ENCODE measurements around the gene FHIT.
"Not testable (repeated sequence)": the region's sequence is repeated elsewhere in the genome, so short reads cannot be mapped to it uniquely, and the experiment has no call there.

The FHIT gene

DNA sequence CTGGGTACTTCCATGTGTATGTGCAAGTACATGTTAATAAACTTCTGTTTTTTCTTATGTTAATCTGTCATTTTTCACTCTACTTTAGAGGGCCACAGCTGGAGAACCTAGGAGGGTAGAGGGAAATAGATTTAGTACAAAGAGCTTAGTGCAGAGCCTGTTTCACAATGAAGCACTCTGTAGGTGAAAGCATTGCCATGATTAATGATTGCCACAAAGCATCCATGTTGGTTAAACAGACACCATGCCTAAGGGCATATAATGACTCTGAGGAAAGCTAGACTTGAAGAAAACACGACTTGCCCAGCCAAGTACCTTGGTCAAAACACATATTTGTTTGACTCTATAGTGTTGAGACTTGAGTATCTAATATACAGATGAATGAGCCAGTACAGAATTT lies 338.4 kb downstream of the FHIT start:
- DNase-seq = no peak

DNA sequence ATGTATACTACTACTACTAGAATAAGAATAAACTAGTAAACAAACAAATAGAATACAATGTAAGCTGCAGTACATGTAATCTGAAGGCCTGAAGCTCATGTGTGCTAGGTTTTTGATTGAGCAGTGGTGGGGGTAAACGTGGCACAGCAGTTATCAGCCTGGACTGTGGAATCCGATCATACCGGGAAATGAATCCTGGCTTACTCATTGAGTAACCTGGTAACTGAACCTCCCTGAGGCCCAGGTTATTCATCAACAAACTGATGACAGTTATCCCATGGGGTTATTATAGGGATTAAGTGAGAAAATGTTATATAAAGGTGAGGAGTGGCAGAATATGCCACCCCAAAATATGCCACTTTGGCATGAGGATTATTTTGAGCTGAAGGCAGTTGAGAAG lies 339.1 kb downstream of the FHIT start:
- no peak for DNase-seq

DNA sequence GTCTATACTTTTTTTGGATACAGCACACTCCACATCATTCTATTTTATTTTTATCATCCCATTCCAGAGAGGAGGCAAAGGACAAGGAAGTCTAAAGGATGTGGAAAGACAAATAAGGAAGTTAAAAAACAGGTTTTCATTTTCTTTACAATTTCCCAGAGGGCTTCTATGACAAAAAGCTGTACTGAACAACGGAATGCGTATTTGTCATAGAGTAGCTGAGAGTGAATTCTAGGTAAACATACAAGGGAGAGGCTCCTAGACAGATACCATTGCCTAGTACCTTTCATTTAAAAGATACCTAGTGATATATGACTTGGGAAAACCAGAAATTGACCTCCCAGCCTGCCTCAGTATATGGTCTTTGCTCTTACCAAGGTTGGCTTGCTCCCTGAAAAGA lies 341.7 kb downstream of the FHIT start:
- no peak for DNase-seq

DNA sequence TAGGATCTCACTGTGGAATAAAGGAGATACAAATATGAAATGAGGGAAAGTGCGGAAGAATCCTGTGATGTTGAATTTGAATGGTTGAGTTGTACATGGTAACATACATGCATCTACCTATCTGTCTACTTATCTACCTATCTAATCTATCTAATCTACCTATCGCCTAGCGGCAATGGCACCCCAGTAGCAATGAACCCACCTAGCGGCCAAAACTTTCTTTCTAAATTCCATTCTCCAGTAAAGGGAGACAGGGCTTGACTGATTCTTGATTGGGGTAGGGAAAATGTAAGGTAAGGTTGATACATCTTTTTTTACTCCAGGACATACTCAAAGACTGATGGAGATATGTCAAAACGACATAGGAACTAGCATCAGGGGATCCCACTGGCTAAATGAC lies 345.0 kb downstream of the FHIT start:
- no peak for DNase-seq

DNA sequence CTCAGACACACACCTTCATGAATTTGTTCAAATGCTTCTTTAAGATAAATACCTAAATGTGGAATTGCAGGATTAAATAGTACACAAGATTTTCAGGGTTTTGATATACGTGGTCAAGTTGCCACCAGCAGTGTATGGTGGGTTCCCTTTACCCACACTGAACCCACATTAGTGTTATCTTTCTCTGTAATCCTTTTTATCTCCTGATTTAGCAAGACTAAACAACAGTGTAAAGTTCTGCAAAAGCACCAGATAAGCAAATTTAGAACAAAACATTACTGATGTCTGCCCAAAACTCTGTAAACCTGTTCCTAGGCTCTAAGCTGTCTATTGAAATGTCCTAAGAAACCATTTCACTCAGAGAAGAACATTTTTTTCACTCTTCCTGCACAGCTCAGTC lies 352.9 kb downstream of the FHIT start:
- DNase-seq = no peak

DNA sequence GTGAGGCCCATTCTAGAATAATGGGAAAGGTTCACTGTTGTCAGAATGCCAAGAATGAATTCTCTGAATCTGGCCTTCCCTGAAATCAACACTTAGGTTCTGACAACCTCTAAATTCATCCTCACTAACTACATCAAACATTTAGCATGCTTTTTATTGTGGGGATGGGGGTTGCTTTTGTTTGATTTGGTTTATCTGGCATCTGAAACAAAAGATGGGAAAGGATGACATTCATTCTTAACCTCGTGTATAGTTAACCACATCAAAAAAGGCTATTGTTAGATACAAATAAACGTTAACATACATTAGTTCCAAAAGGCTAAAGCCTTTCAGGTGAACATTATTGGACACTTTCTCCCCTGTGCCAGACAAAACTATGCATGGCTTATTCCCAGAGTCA lies 357.3 kb downstream of the FHIT start:
- DNase-seq = no peak

DNA sequence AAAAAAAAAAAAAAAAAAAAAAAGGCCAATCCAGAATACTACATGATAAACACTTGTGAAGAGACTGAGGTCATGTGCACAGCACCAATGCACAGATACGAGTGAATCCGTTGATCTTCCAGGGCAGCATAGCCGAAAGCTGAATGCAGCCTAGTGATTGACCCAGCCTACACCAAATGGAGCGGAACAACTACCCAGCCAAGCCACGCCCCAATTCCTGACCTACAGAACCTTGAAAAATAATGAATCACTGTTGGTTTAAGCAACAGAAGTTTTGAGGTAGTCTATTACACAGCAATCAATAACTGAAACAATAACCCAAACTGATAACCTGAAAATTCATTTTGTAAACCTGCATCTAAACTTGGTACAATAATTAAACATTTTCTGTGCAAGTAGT lies 361.0 kb downstream of the FHIT start:
- no peak for DNase-seq

DNA sequence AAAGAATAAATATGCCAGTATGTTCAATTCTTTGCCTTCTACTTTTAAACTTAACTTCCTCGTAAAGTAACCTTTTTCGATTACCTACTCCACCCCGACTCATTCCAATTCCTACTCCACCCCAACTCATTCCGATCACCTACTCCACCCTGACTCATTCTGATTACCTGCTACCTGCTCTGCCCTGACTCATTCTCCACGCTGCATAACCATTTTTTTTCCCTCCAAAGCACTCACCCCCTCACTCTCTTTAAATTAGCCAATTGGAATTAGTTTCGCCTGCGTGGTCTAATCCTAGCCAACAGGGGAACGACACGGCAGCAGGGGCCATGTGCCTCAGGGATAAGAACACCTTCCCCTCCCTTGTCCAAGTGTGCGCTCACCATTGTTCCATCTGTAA lies 362.3 kb downstream of the FHIT start:
- not testable (repeated sequence) for DNase-seq

DNA sequence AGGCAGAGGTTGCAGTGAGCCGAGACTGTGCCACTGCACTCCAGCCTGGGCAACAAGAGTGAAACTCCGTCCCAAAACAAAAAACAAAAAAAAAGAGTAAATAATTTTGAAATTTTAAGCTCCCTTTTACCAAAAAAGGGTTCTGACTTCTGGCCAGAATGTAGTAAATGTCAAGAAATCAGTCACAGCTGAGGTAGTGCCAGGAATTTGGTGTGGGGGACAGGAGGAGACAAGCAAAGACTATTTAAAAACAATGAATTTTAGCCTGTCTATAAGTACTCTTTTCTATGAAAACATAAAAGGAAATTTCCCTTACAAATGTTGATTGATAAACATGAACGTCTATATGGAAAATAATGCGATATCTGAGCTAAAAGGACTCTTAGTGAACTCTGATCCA lies 363.7 kb downstream of the FHIT start:
- no peak for DNase-seq

DNA sequence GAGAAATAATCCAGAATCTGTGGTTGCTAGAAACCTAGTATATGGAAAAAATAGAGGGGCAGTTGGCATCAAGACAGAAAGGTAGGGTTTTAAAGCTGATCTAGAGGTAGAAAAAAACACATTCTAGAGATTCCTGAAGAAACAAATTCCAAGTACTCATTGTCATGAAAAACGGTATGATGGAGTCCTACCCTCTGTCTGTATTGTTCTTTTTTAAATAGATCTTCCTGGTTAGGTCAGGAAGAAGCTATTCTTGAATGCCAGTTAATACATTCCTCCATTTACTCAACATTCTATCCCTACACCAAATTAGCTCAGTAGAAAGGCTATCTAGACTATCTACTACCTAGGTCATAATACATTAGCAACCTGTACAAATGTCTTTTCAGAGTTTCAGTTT lies 364.7 kb downstream of the FHIT start:
- no peak for DNase-seq

DNA sequence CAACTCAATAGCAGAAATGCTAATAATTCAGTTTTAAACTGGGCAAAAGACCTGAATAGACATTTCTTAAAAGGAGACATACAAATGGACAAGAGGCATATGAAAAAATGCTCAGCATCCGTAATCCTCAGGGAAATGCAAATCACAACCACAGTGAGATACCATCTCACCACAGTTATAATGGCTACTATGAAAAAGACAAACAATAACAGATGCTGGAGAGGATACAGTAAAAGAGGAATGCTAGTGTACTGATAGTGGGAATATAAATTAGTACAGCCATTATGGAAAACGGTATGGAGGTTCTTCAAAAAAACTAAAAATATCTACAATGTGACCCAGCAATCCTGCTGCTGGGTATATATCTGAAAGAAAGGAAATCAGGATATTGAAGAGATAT lies 367.2 kb downstream of the FHIT start:
- no peak for DNase-seq

DNA sequence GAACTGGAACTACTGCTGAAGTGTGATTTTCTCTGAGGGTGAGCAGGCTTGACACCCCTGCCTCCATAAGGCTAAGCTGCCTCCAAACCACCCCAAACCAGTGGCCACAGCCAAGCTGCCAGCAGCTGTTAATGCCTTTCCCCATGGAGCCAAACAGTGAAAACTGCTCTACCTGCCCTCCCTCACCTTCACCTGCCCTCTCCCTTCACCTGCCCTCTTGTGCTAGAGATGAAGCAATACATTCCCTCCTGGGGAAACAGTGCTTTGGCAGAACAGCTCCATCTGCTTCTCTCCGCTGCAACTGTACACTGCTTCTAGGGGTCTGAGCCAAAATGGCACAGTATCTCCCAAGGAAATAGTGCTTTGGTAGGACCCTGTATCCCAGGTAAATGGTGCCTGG lies 374.1 kb downstream of the FHIT start:
- no peak for DNase-seq

DNA sequence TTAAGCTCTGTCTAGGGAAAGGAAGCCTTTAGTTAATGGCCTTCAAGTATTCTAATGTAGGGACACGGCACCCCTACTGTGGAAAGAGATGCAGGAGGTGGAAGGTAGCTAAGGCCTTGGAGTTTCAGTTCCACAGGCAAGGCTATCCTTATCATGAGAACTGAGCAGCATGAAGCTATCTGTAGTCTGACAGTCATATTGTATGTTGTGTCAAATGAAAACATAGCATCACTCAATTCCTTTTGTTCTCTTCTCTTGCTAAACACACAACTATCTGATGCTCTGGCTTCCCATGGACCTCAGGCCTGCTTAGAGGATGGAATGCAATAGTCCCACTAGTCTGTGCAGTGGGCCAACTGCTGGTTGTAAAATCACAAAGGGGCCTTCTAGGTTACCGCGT lies 380.9 kb downstream of the FHIT start:
- no peak for DNase-seq

DNA sequence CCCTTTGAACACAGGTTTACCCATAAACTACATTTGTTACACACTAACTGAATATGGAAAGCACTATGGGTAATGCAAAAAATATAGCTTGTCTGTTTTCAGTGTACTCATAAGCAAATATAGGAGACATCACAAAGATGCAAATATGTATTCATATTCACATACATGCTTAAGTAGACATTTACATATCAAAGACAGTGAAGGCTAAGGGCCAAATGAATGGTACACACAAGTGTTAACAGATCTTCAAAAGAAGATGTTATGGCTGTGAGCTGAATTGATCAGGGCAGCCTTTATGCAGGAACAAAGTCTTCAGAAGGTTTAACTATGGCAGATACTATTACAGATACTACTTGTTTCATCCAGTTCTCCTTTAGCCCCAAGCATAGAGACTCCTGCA lies 384.1 kb downstream of the FHIT start:
- DNase-seq = no peak

DNA sequence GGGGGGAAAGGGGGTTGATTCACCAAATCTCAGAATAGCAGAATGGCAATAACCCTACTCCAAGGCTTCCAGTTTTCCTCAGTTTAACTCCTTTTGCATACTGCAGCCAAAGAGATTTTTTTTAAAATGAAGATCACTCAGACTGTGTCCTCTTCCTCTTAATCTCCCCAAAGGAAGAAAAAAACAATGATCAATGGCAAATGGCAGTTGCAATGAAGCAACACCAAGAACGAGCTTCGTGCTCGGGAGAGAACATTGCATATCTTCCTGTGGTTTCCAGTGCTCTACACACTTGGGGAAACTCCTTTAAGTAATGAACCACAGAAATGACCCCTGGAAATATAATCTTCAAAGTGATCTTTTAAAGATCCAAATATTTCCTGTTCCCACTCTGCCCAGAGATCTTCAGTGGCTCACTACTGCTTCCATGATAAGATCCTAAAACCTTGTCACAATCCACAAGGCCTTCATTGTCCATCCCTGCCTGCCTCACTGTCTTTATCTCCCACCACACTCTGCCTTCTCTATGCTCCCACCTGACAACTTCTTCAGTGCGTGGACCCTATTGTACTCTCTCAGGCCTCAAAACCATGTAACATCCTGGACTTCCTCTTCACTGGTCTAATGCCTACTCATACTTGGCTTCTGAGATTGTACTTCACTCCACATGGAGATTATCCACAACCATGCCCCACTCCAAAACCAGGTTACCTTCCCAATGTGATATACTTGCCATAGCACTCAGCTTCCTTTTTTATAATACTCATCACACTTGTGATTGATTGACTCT lies 394.8 kb downstream of the FHIT start:
- no peak for DNase-seq

DNA sequence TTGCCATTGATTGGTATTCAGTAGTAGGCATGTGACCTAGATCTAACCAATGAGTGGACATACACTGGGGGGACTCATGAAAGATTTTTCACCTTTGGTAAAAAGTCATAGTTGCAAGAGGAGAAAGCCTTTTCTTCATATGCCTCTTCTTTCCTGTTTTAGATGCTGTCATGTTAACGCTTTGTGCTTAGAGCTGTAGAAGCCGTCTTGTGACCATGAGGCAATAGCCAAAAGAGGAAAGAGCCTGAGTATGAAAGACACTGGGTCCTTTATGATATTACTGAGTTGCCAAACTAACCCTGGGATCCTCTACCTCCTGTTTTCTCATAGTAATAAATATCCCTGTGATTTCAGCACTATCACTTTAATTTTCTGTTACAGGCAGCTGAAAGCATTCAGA lies 396.0 kb downstream of the FHIT start:
- no peak for DNase-seq

DNA sequence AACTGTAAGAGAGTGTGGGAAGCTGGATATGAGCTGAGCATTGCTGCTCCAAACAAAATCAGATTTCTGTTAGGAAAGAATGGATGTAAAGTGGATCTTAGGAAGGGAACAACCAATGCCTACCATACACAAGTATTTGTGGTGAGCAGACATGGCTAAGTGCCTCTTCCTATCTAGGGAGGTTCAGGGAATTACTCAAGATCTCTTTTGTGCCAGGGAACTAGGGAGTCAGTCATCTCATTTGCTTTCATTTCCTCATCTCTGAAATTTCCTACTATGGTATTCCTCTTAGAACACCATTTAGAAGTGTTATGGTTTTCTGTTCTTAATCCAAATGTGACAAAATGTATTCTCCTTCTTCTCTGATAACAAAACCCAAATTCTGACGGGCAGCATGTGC lies 396.5 kb downstream of the FHIT start:
- no peak for DNase-seq

DNA sequence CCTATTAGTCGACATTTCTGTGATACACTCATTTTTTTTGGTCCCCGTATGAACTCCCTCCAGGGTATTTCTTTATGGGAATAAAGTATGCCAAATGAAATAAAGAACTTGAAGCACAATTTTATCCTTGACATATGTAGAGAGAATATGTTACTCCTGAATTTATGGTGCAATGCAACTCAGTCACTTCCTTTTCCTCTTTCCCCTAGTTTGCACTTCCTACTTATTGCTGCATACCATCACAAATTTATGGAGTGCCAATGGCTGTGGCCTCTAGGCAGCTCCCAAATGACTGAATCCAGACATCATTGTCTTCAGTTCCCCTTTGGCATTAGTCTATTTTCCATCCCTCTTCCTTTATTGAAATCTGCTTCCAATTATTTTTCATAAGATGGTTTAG lies 403.5 kb downstream of the FHIT start:
- DNase-seq = no peak

DNA sequence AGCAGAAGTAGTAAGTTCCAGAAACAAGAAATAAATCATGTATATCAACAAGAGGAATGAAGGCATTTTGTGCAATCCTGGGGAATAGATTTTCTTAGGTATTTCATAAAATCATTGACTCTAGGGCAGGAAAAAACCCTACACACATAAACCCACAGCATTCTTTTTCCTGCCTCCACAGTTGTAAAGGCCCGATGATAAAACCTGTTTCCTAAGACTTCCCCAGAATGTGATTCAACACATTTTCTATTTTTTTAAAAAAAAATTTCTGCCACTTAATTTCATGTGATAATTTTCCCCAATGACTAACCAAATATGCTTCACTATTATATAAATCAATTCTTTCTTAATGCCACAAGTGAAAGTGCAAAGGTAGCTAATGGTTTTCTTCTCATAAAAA lies 407.0 kb downstream of the FHIT start:
- DNase-seq = no peak

DNA sequence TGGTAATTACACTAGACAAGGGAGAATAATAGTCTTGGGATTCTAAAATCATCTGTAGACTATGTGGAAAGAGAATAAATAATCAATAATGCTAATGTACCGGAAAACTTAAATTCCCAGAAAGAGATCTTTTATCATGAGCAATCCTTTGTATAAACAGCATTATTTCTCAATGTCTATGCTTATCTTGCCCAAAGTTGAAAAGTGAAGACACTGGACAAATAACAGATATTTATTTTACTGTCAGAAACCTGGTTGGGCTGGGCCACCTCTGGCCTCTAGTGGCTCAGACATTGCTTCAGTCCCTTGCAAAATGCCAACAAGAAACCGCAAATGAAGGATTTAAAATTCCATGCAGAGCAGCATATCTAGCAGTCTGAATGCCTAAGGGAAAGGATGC lies 409.9 kb downstream of the FHIT start:
- no peak for DNase-seq

DNA sequence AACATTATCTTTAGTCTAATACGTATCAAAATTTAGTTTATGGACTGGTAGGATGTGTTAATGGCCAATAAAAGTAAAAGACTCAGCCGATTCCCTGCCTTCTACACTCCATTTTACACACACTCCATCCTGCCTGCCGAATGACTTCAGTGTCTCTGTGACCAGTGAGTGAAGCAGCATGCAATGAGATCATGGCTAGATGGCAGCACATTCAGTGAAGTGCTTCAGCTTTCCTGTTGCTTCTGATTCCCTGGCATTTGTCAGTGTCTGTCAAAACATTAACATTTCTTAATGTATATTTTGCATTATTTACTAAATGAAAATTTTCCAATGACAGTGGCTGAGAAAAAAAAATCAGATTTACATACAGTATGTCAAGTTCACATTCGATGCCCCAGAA lies 412.0 kb downstream of the FHIT start:
- DNase-seq = no peak

DNA sequence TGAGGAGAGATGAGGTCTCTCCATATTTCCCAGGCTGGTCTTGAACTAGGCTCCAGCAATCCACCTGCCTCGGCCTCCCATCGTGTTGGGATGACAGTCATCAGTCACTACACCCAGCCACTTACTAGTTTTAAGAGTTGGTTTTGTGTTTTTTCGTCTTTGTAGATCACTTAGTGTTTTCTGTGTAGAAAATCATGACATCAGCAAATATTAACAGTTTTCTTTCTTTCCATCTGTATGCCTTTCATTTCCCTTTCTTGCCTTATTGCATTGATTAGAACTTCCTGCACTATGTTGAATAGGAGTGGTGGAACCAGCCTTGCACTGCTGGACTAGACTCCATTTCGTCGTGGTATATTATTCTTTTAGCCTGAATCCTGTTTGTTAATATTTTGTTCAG lies 415.5 kb downstream of the FHIT start:
- DNase-seq = no peak

DNA sequence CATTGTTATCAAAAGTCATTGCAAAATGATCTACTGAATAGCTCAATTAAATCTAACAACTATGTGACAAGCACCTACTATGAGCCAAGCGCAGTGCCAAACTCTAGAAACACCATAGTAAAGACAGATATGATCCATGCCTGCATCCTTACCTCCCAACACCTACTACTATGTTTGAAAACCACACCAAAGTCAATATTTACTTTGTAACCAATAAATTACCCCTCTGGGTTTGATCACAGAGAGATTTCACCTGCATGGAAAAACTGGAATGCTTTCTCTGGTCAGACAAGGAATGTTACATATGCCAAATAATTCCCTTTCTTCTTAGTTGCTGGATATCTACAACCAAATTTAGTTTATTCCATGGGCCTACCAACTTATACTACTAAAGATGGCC lies 422.2 kb downstream of the FHIT start:
- no peak for DNase-seq

DNA sequence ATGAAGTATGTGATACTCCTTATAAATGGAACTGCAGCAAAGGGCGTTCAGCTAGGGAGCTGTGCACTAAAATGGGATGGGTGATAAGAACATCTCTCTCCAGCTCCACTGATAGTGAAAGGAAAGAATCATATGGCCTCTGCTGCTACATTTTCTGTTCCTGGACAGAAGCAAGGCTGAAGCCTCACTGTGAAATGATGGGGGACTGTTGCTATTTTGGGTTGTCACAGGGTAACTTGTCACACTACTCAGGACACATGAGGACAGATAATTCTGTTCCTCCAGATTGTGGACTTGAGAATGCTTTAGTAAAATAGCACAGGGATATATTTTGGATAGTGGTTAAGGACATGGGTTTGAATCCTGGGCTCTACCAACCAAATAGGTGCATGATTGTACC lies 423.6 kb downstream of the FHIT start:
- DNase-seq = no peak

DNA sequence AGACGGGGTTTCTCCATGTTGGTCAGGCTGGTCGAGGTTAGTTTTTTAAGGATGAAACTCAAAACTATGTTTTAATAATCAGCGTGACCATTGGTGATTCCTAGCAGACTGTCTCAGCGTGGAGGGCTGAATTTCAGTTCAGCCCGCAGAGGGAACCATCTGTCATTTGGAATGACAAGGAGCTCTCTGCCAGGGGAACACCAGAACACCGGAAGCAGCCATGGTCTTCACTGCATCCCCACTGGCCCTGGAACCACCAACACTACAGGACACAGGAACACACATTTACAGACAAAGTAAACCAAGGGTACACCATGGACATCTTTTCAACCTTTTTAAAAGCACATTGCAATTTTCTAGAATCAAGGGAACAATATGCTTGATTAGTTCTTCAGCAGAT lies 424.7 kb downstream of the FHIT start:
- no peak for DNase-seq

DNA sequence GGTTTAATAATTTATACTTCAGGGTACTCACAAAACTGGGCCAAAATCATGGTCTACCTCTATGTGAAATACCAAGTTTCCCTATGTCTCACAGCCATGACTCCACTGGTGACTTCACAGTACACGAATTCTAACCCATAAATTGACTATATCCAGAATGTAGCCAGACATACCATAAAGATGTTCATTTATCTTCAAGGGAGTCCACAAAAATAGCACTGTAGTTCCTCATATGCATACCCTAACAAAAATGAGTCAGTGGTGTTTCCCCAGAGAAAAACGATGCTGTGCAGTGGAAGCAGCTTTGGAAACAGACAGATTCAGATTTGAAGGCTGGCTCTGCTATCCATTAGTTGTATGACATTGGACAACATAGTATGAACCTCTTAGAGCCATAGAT lies 438.8 kb downstream of the FHIT start:
- no peak for DNase-seq

Measured in CD4-positive, alpha-beta T cell treated with Interleukin-1 beta for 1 hour (primary cell).